GM23338 (cell line): ENCODE measurements around the gene FAM53B. TPM values are rescaled to one million over a fixed set of nuclear protein-coding genes. Genes with fewer than 3 reads are reported as not detected.

Source experiments
- ATAC-seq: fragments of 200-7000 bp; cut with Tn5 transposase; 3 replicates; pipeline ENCODE4 v1.9.1; 2020
- DNase-seq: peaks from one replicate; pipeline ENCODE4 v3.0.0-alpha.2; 2015; ENCODE audit warnings: low spot score
- H2AFZ ChIP-seq: fragments of 200-600 bp; sonication (generic); 2 replicates; pipeline ENCODE4 v1.8.0; 2016; ENCODE audit warnings: antibody characterized with exemption, mild to moderate bottlenecking, moderate library complexity
- H3F3A ChIP-seq: fragments of 200-600 bp; sonication (generic); replicated peaks from 2 replicates; pipeline ENCODE4 v1.8.0; 2017; ENCODE audit warnings: antibody characterized with exemption, mixed run types, low read depth
- H3K27ac ChIP-seq: fragments of 200-600 bp; sonication (generic); 2 replicates; pipeline ENCODE4 v1.6.1; 2016; ENCODE audit warnings: low read depth
- H3K27me3 ChIP-seq: fragments of 200-600 bp; sonication (generic); 2 replicates; pipeline ENCODE4 v1.8.0; 2016; ENCODE audit warnings: mild to moderate bottlenecking, mixed run types, moderate library complexity; ENCODE audit not compliant: insufficient read depth
- H3K36me3 ChIP-seq: fragments of 200-600 bp; sonication (generic); 2 replicates; pipeline ENCODE4 v1.8.0; 2016; ENCODE audit warnings: mild to moderate bottlenecking; ENCODE audit not compliant: insufficient read depth
- H3K4me1 ChIP-seq: fragments of 200-600 bp; sonication (generic); 2 replicates; pipeline ENCODE4 v1.8.0; 2016; ENCODE audit warnings: mild to moderate bottlenecking, moderate library complexity; ENCODE audit not compliant: insufficient read depth
- H3K4me2 ChIP-seq: fragments of 200-600 bp; sonication (generic); 2 replicates; pipeline ENCODE4 v1.7.1; 2017; ENCODE audit warnings: mixed run types
- H3K4me3 ChIP-seq: fragments of 200-600 bp; sonication (generic); 2 replicates; pipeline ENCODE4 v1.6.1; 2016; ENCODE audit warnings: mixed run types
- H3K79me2 ChIP-seq: fragments of 200-600 bp; sonication (generic); replicated peaks from 2 replicates; pipeline ENCODE4 v1.8.0; 2017; ENCODE audit warnings: mild to moderate bottlenecking; ENCODE audit not compliant: insufficient read depth
- H3K9me2 ChIP-seq: fragments of 200-600 bp; sonication (generic); 2 replicates; pipeline ENCODE4 v1.8.0; 2017; ENCODE audit not compliant: insufficient read depth
- H4K20me1 ChIP-seq: fragments of 200-600 bp; sonication (generic); replicated peaks from 2 replicates; pipeline ENCODE4 v1.8.0; 2017; ENCODE audit warnings: mild to moderate bottlenecking; ENCODE audit not compliant: insufficient read depth
- H3K27ac Mint-ChIP-seq: 2 replicates; pipeline ENCODE4 v1.8.0; 2020; ENCODE audit warnings: inconsistent platforms, mild to moderate bottlenecking, moderate library complexity, mixed read lengths
- H3K27me3 Mint-ChIP-seq: 3 replicates; pipeline ENCODE4 v1.8.0; 2022; ENCODE audit warnings: low read depth, mild to moderate bottlenecking, moderate library complexity, mixed read lengths, inconsistent platforms; ENCODE audit not compliant: insufficient read depth, poor library complexity
- H3K36me3 Mint-ChIP-seq: 3 replicates; pipeline ENCODE4 v1.8.0; 2021; ENCODE audit warnings: low read depth, mild to moderate bottlenecking, inconsistent platforms, moderate library complexity, mixed read lengths
- H3K4me1 Mint-ChIP-seq: 3 replicates; pipeline ENCODE4 v1.8.0; 2020; ENCODE audit warnings: mild to moderate bottlenecking, inconsistent platforms, mixed read lengths
- H3K4me3 Mint-ChIP-seq: 3 replicates; pipeline ENCODE4 v1.8.0; 2021; ENCODE audit warnings: moderate library complexity, mild to moderate bottlenecking, inconsistent platforms, mixed read lengths
- H3K9me3 Mint-ChIP-seq: 3 replicates; pipeline ENCODE4 v1.8.0; 2020; ENCODE audit warnings: moderate library complexity, mild to moderate bottlenecking, inconsistent platforms, mixed read lengths
- CREB1 ChIP-seq: fragments of 250-450 bp; sonication (Bioruptor Pico); IDR thresholded peaks from 2 replicates; pipeline ENCODE4 v1.5.0; 2020; ENCODE audit warnings: low read depth, mild to moderate bottlenecking, moderate library complexity
- EZH2phosphoT487 ChIP-seq: fragments of 200-600 bp; sonication (generic); IDR thresholded peaks from one replicate; pipeline ENCODE4 v1.8.1; 2018; ENCODE audit warnings: antibody characterized with exemption; ENCODE audit not compliant: unreplicated experiment
- JUNB ChIP-seq: IDR thresholded peaks from one replicate; pipeline ENCODE4 v1.6.1; 2016; ENCODE audit warnings: antibody characterized with exemption; ENCODE audit not compliant: unreplicated experiment
- NANOG ChIP-seq: IDR thresholded peaks from 2 replicates; pipeline ENCODE4 v1.6.1; 2016; ENCODE audit warnings: antibody characterized with exemption, borderline replicate concordance
- POLR2AphosphoS5 ChIP-seq: IDR thresholded peaks from 2 replicates; pipeline ENCODE4 v1.6.1; 2016; ENCODE audit warnings: antibody characterized with exemption, low read depth
- STAT1 ChIP-seq: IDR thresholded peaks from one replicate; pipeline ENCODE4 v1.6.1; 2016; ENCODE audit warnings: antibody characterized with exemption; ENCODE audit not compliant: unreplicated experiment
- ZNF114 ChIP-seq: fragments of 250-450 bp; sonication (Bioruptor Pico); IDR thresholded peaks from 2 replicates; pipeline ENCODE4 v1.5.0; 2020; ENCODE audit warnings: mild to moderate bottlenecking, moderate library complexity
- polyA plus RNA-seq: library from polyadenylated mRNA; unstranded; fragments of >200 nt; fragmentation: Nextera tagmentation; extraction: Ambion mirVana; gene quantifications from 2 replicates; pipeline ENCODE4 v1.2.1, GENCODE V29; 2016
- total RNA-seq: library from RNA; depleted of rRNA; stranded (reverse); fragments of >200 nt; shearing (Covaris generic); gene quantifications from 2 replicates; pipeline ENCODE4 v1.2.3, GENCODE V29; 2014
- TF ChIP-seq, protein P1 (sequence below), 2 experiments: fragments of 200-600 bp in 1 of 2; sonication (generic) in 1 of 2; conservative IDR thresholded peaks; 2 replicates each; pipeline versions ENCODE4 v1.5.1 to v1.6.1; 2016 to 2017; ENCODE audit warnings: antibody characterized with exemption in 2 of 2, low read depth in 2 of 2, mild to moderate bottlenecking in 2 of 2, moderate library complexity in 1 of 2

Gene FAM53B
- total and polyA plus RNA-seq, 2 experiments from 2014 or later, result 3.0 to 20.3 TPM

DNA sequence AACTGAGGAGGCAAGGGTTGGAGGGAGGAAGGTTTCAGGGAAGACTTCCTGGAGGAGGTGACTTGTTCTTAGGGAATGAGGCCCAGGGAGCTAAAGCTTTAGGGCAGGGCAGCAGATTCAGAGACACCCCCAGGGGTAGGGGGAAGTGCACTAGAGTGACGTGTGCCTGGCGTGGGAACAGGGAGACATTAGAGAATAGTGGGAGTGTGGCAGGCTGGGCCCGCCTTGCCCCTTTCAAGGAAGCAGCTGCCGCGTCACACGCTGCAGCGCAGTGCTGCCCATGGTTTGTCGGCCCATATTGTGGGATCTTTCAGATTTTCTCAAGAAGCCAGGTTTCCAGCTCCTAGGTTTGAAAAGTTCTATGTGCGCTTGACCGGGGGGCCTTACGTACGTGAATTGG is 143.2 kb downstream of the FAM53B start:
- no peak overlapping the region for H3K4me3 Mint-ChIP-seq
- H3K36me3 ChIP-seq, result no peaks in the 10 kb centered on the region
- H3K27ac Mint-ChIP-seq, result 0 out of 2 replicates have a peak overlapping the region, but pooled peaks have one; percentile 11
- H2AFZ ChIP-seq, result no peak overlapping the region
- H4K20me1 ChIP-seq, result no peaks in the 10 kb centered on the region; the same call in 1 of the 2 replicates
- no peak for TF ChIP-seq CREB1 (CRISPR knock-in tag)
- no peak for TF ChIP-seq NANOG
- no peak for TF ChIP-seq JUNB
- TF ChIP-seq STAT1, result no peak
- TF ChIP-seq, protein P1, sequence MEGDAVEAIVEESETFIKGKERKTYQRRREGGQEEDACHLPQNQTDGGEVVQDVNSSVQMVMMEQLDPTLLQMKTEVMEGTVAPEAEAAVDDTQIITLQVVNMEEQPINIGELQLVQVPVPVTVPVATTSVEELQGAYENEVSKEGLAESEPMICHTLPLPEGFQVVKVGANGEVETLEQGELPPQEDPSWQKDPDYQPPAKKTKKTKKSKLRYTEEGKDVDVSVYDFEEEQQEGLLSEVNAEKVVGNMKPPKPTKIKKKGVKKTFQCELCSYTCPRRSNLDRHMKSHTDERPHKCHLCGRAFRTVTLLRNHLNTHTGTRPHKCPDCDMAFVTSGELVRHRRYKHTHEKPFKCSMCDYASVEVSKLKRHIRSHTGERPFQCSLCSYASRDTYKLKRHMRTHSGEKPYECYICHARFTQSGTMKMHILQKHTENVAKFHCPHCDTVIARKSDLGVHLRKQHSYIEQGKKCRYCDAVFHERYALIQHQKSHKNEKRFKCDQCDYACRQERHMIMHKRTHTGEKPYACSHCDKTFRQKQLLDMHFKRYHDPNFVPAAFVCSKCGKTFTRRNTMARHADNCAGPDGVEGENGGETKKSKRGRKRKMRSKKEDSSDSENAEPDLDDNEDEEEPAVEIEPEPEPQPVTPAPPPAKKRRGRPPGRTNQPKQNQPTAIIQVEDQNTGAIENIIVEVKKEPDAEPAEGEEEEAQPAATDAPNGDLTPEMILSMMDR (conservative IDR thresholded peaks at IDR 0.05; ENCODE audit: low read depth in 2 of 2), result no peak
- TF ChIP-seq POLR2AphosphoS5, result no peak
- no peak for TF ChIP-seq EZH2phosphoT487
- H3K36me3 Mint-ChIP-seq, result no peaks in the 10 kb centered on the region
- peaks cover 9% of the 10 kb centered on the region for H3K27me3 Mint-ChIP-seq
- no peak overlapping the region for H3K27ac ChIP-seq
- H3K9me2 ChIP-seq, result no peaks in the 10 kb centered on the region
- no peak overlapping the region for H3K4me3 ChIP-seq
- no peak for DNase-seq
- H3K79me2 ChIP-seq, result no peaks in the 10 kb centered on the region
- H3K9me3 Mint-ChIP-seq, result no peaks in the 10 kb centered on the region
- no peaks in the 10 kb centered on the region for H3K4me1 ChIP-seq
- no peaks in the 10 kb centered on the region for H3F3A ChIP-seq
- no peak overlapping the region for H3K4me2 ChIP-seq
- ATAC-seq, result no peak
- H3K4me1 Mint-ChIP-seq, result no peaks in the 10 kb centered on the region
- no peaks in the 10 kb centered on the region for H3K27me3 ChIP-seq

GRCh38 chr10:124600051-124600880 is 143.9 kb downstream of the FAM53B start:
- no peaks in the 10 kb centered on the region for H3K36me3 Mint-ChIP-seq
- no peak for TF ChIP-seq ZNF114 (CRISPR knock-in tag)
- no peak for TF ChIP-seq EZH2phosphoT487
- no peak for TF ChIP-seq POLR2AphosphoS5
- peaks cover 12% of the 10 kb centered on the region for H3K27me3 Mint-ChIP-seq
- no peak for ATAC-seq
- no peak overlapping the region for H3K4me3 Mint-ChIP-seq
- H3K4me3 ChIP-seq, result no peak overlapping the region
- H3K36me3 ChIP-seq, result no peaks in the 10 kb centered on the region
- no peak overlapping the region for H3K27ac ChIP-seq
- no peaks in the 10 kb centered on the region for H3K9me2 ChIP-seq
- no peaks in the 10 kb centered on the region for H3F3A ChIP-seq
- H2AFZ ChIP-seq, result no peak overlapping the region
- H4K20me1 ChIP-seq, result no peaks in the 10 kb centered on the region; the same call in 1 of the 2 replicates
- no peak for DNase-seq
- H3K9me3 Mint-ChIP-seq, result no peaks in the 10 kb centered on the region
- no peak overlapping the region for H3K4me2 ChIP-seq
- no peak overlapping the region for H3K27ac Mint-ChIP-seq
- no peaks in the 10 kb centered on the region for H3K4me1 Mint-ChIP-seq
- H3K79me2 ChIP-seq, result no peaks in the 10 kb centered on the region
- no peaks in the 10 kb centered on the region for H3K27me3 ChIP-seq
- no peaks in the 10 kb centered on the region for H3K4me1 ChIP-seq

- H3F3A ChIP-seq, result no peaks in the 10 kb centered on the region
- H3K9me3 Mint-ChIP-seq, result no peaks in the 10 kb centered on the region
- no peak for DNase-seq
- no peaks in the 10 kb centered on the region for H3K36me3 Mint-ChIP-seq
- H3K4me1 Mint-ChIP-seq, result no peaks in the 10 kb centered on the region
- no peak for ATAC-seq
- H3K27ac ChIP-seq, result no peak overlapping the region
- no peak overlapping the region for H2AFZ ChIP-seq
- no peaks in the 10 kb centered on the region; the same call in 1 of the 2 replicates for H4K20me1 ChIP-seq
- H3K36me3 ChIP-seq, result no peaks in the 10 kb centered on the region
- no peak overlapping the region for H3K4me2 ChIP-seq
- no peaks in the 10 kb centered on the region for H3K4me1 ChIP-seq
- H3K4me3 Mint-ChIP-seq, result no peak overlapping the region
- no peak overlapping the region for H3K27ac Mint-ChIP-seq
- H3K27me3 Mint-ChIP-seq, result peaks cover 10% of the 10 kb centered on the region
- no peaks in the 10 kb centered on the region for H3K9me2 ChIP-seq
- no peak overlapping the region for H3K4me3 ChIP-seq
- no peaks in the 10 kb centered on the region for H3K79me2 ChIP-seq
- no peaks in the 10 kb centered on the region for H3K27me3 ChIP-seq
- no peak for TF ChIP-seq ZNF114 (CRISPR knock-in tag)
Measured at GRCh38 chr10:124599588-124600050, 144.6 kb downstream of the FAM53B start.
